CD4-positive, alpha-beta memory T cell (primary cell): ENCODE results near the gene RGS2. TPM values are rescaled to one million over a fixed set of nuclear protein-coding genes. Genes with fewer than 3 reads are reported as not detected.

Experiments used
- CTCF ChIA-PET: fragments of 350-600 bp; sonication (Branson Sonifier 250); formaldehyde crosslinking; loops from one replicate; lab custom pipeline; 2021; ENCODE audit warnings: inconsistent platforms; ENCODE audit not compliant: partially characterized antibody; lab: Charles Lee
- POLR2A ChIA-PET: fragments of 350-600 bp; sonication (Branson Sonifier 250); formaldehyde crosslinking; loops from one replicate; lab custom pipeline; 2021; ENCODE audit not compliant: partially characterized antibody; lab: Charles Lee
- DNase-seq, 5 donors: peaks; one replicate each; pipeline versions ENCODE4 v3.0.0 to v3.0.0-alpha.2; 2020 to 2022; ENCODE audit warnings: mixed read lengths in 1 of 5
- H3K27ac ChIP-seq: one replicate; pipeline ENCODE4 v1.7.0; 2013; ENCODE audit warnings: low read depth, low read length
- H3K27me3 ChIP-seq: 2 replicates; pipeline ENCODE4 v1.7.0; 2013; ENCODE audit warnings: mild to moderate bottlenecking, low read length, moderate library complexity; ENCODE audit not compliant: insufficient read depth
- H3K36me3 ChIP-seq: 2 replicates; pipeline ENCODE4 v1.7.0; 2013; ENCODE audit warnings: mild to moderate bottlenecking, low read length, moderate library complexity; ENCODE audit not compliant: insufficient read depth
- H3K4me1 ChIP-seq: 2 replicates; pipeline ENCODE4 v1.7.0; 2013; ENCODE audit warnings: mild to moderate bottlenecking, low read length, moderate library complexity; ENCODE audit not compliant: insufficient read depth
- H3K4me3 ChIP-seq, 2 donors: one replicate each; pipeline ENCODE4 v1.7.0; 2013; ENCODE audit warnings: low read length in 2 of 2, mild to moderate bottlenecking in 1 of 2
- H3K9me3 ChIP-seq, 2 donors: one replicate each; pipeline ENCODE4 v1.7.0; 2013; ENCODE audit warnings: low read length in 2 of 2, control low read depth in 1 of 2; ENCODE audit not compliant: control insufficient read depth in 1 of 2
- H3K27ac Mint-ChIP-seq, 7 donors: one replicate each; pipeline ENCODE4 v1.8.0; 2020 to 2021; ENCODE audit warnings: mixed read lengths in 7 of 7, mild to moderate bottlenecking in 6 of 7, inconsistent platforms in 3 of 7, moderate library complexity in 3 of 7
- H3K27me3 Mint-ChIP-seq, 2 donors: one replicate each; pipeline ENCODE4 v1.8.0; 2020 to 2021; ENCODE audit warnings: mixed read lengths in 2 of 2
- H3K36me3 Mint-ChIP-seq, 2 donors: one replicate each; pipeline ENCODE4 v1.8.0; 2020 to 2021; ENCODE audit warnings: mixed read lengths in 2 of 2, inconsistent platforms in 1 of 2, mild to moderate bottlenecking in 1 of 2
- H3K4me1 Mint-ChIP-seq, 4 donors: one replicate each; pipeline ENCODE4 v1.8.0; 2020 to 2021; ENCODE audit warnings: mixed read lengths in 4 of 4, mild to moderate bottlenecking in 1 of 4
- H3K4me3 Mint-ChIP-seq, 8 donors: one replicate each; pipeline ENCODE4 v1.8.0; 2020 to 2021; ENCODE audit warnings: mixed read lengths in 8 of 8, mild to moderate bottlenecking in 7 of 8, moderate library complexity in 6 of 8, inconsistent platforms in 3 of 8
- H3K9me3 Mint-ChIP-seq, 8 donors: one replicate each; pipeline ENCODE4 v1.8.0; 2020 to 2021; ENCODE audit warnings: mixed read lengths in 8 of 8, mild to moderate bottlenecking in 5 of 8, inconsistent platforms in 3 of 8, moderate library complexity in 1 of 8
- intact Hi-C: fragments of 100-400 bp; cut with micrococcal nuclease; formaldehyde crosslinking; loops from one replicate; pipeline ENCODE4 v1.15.1; 2023
- polyA plus RNA-seq, 2 donors: library from polyadenylated mRNA; unstranded; fragments of 300-500 nt; fragmentation: Illumina TruSeq; gene quantifications; one replicate each; pipeline ENCODE4 v1.2.3, GENCODE V29; 2021
- total RNA-seq, 2 experiments: library from RNA; stranded (reverse); gene quantifications; one replicate each; pipeline ENCODE4 v1.2.3, GENCODE V29; 2021

The RGS2 gene
- total and polyA plus RNA-seq, 4 experiments from 2014 or later: 26.4 to 203 (median 29.6) TPM

GRCh38 chr1:192826791-192827546 lies 18.1 kb downstream of the RGS2 start:
- POLR2A ChIA-PET: no interaction called here
- Histone ChIP-seq H3K9me3 (no peaks in the 10 kb centered on the region), H3K4me3 (no peak overlapping the region), H3K27me3 (no peaks in the 10 kb centered on the region), H3K36me3 (no peaks in the 10 kb centered on the region), H3K4me1 (no peaks in the 10 kb centered on the region), H3K27ac (no peak overlapping the region)
- H3K36me3 Mint-ChIP-seq: no peaks in the 10 kb centered on the region
- DNase-seq: no peak
- peaks cover 8 to 13% of the 10 kb centered on the region in 2 donors for H3K27me3 Mint-ChIP-seq
- CTCF ChIA-PET: no interaction called here
- no peak overlapping the region for H3K27ac Mint-ChIP-seq
- intact Hi-C loops: no loop called here
- no peaks in the 10 kb centered on the region for H3K9me3 Mint-ChIP-seq
- H3K4me3 Mint-ChIP-seq: no peak overlapping the region
- peaks cover 0 to 2% (median 0%) of the 10 kb centered on the region in 4 donors for H3K4me1 Mint-ChIP-seq

GRCh38 chr1:192830595-192831246 lies 21.9 kb downstream of the RGS2 start:
- intact Hi-C loops: no loop called here
- Mint-ChIP-seq H3K36me3 (no peaks in the 10 kb centered on the region), H3K27me3 (peaks cover 6 to 13% of the 10 kb centered on the region in 2 donors), H3K27ac (no peak overlapping the region), H3K4me3 (no peak overlapping the region), H3K9me3 (no peaks in the 10 kb centered on the region), H3K4me1 (peaks cover 0 to 2% (median 0%) of the 10 kb centered on the region in 4 donors)
- Histone ChIP-seq H3K27ac (no peak overlapping the region), H3K9me3 (no peaks in the 10 kb centered on the region), H3K27me3 (no peaks in the 10 kb centered on the region), H3K4me1 (no peaks in the 10 kb centered on the region), H3K4me3 (no peak overlapping the region), H3K36me3 (no peaks in the 10 kb centered on the region)
- DNase-seq: no peak
- ChIA-PET POLR2A (no interaction called here), CTCF (no interaction called here)

- Mint-ChIP-seq H3K27me3 (peaks cover 6 to 8% of the 10 kb centered on the region in 2 donors), H3K36me3 (no peaks in the 10 kb centered on the region), H3K4me1 (peaks cover 0 to 2% (median 0%) of the 10 kb centered on the region in 4 donors), H3K4me3 (no peak overlapping the region), H3K9me3 (no peaks in the 10 kb centered on the region), H3K27ac (no peak overlapping the region)
- H3K4me3 ChIP-seq: no peak overlapping the region
- H3K36me3 ChIP-seq: no peaks in the 10 kb centered on the region
- H3K27ac ChIP-seq: no peak overlapping the region
- intact Hi-C loops: no loop called here
- H3K27me3 ChIP-seq: no peaks in the 10 kb centered on the region
- ChIA-PET CTCF (interaction anchor here (1.5 kb wide), 1 partner anchor 25 kb away, joined by 6 read pairs; no protein-coding TSS in a partner anchor), POLR2A (no interaction called here)
- DNase-seq: no peak
- no peaks in the 10 kb centered on the region for H3K9me3 ChIP-seq
- no peaks in the 10 kb centered on the region for H3K4me1 ChIP-seq
Observed at GRCh38 chr1:192831706-192832355, 23.0 kb downstream of the RGS2 start.

- intact Hi-C loops: no loop called here
- H3K27ac ChIP-seq: no peak overlapping the region
- DNase-seq: no peak
- H3K4me1 ChIP-seq: no peaks in the 10 kb centered on the region
- Mint-ChIP-seq H3K4me3 (no peak overlapping the region), H3K27me3 (peaks cover 6% of the 10 kb centered on the region in 2 donors), H3K4me1 (peaks cover 0 to 2% (median 0%) of the 10 kb centered on the region in 4 donors), H3K27ac (no peak overlapping the region), H3K36me3 (no peaks in the 10 kb centered on the region), H3K9me3 (no peaks in the 10 kb centered on the region)
- H3K4me3 ChIP-seq: no peak overlapping the region
- no peaks in the 10 kb centered on the region for H3K36me3 ChIP-seq
- ChIA-PET CTCF (interaction anchor here (1.5 kb wide), 1 partner anchor 26 kb away, joined by 6 read pairs; no protein-coding TSS in a partner anchor), POLR2A (no interaction called here)
- H3K9me3 ChIP-seq: no peaks in the 10 kb centered on the region
- no peaks in the 10 kb centered on the region for H3K27me3 ChIP-seq
Observed at GRCh38 chr1:192832492-192832891, 23.7 kb downstream of the RGS2 start.

- no peaks in the 10 kb centered on the region for H3K36me3 Mint-ChIP-seq
- Histone ChIP-seq H3K4me3 (no peak overlapping the region), H3K4me1 (no peaks in the 10 kb centered on the region), H3K27ac (no peak overlapping the region), H3K36me3 (no peaks in the 10 kb centered on the region), H3K27me3 (no peaks in the 10 kb centered on the region), H3K9me3 (no peaks in the 10 kb centered on the region)
- no peak overlapping the region for H3K27ac Mint-ChIP-seq
- intact Hi-C loops: no loop called here
- ChIA-PET POLR2A (no interaction called here), CTCF (no interaction called here)
- no peaks in the 10 kb centered on the region for H3K9me3 Mint-ChIP-seq
- no peak overlapping the region for H3K4me3 Mint-ChIP-seq
- H3K27me3 Mint-ChIP-seq: peaks cover 1% of the 10 kb centered on the region in 2 donors
- no peak for DNase-seq
- peaks cover 0 to 2% (median 0%) of the 10 kb centered on the region in 4 donors for H3K4me1 Mint-ChIP-seq
Observed at GRCh38 chr1:192835116-192835515, 26.3 kb downstream of the RGS2 start.

GRCh38 chr1:192839162-192840066 lies 30.6 kb downstream of the RGS2 start:
- CTCF ChIA-PET: no interaction called here
- intact Hi-C loops: no loop called here
- no peaks in the 10 kb centered on the region for H3K27me3 ChIP-seq
- no peaks in the 10 kb centered on the region for H3K4me1 Mint-ChIP-seq
- H3K27me3 Mint-ChIP-seq: no peaks in the 10 kb centered on the region
- H3K4me1 ChIP-seq: no peaks in the 10 kb centered on the region
- no peaks in the 10 kb centered on the region for H3K36me3 ChIP-seq
- no peak overlapping the region for H3K4me3 ChIP-seq
- no peaks in the 10 kb centered on the region for H3K36me3 Mint-ChIP-seq
- no peak overlapping the region for H3K27ac ChIP-seq
- H3K9me3 ChIP-seq: no peaks in the 10 kb centered on the region
- no peak overlapping the region for H3K27ac Mint-ChIP-seq
- DNase-seq: no peak
- no peaks in the 10 kb centered on the region for H3K9me3 Mint-ChIP-seq
- H3K4me3 Mint-ChIP-seq: no peak overlapping the region
- POLR2A ChIA-PET: no interaction called here
